ENCODE data around the gene COL16A1.

DNA sequence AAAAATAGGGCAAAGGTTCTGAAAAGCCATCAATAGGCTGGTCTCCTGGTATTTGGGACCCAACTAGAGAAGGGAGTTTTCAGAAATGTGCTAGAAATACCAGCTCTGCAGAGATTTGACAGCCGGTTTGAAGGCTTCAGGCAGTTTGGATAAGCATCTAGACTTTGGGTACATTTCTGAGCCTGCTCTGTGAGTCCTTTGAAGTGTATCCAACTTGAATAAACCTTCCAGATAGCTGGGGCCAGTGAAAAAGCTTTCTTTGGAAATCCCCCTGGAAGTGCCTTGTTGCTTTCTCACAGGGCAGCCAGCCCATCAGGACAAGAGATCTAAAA lies 52.8 kb downstream of the COL16A1 start:
- TF ChIP-seq, protein P1, sequence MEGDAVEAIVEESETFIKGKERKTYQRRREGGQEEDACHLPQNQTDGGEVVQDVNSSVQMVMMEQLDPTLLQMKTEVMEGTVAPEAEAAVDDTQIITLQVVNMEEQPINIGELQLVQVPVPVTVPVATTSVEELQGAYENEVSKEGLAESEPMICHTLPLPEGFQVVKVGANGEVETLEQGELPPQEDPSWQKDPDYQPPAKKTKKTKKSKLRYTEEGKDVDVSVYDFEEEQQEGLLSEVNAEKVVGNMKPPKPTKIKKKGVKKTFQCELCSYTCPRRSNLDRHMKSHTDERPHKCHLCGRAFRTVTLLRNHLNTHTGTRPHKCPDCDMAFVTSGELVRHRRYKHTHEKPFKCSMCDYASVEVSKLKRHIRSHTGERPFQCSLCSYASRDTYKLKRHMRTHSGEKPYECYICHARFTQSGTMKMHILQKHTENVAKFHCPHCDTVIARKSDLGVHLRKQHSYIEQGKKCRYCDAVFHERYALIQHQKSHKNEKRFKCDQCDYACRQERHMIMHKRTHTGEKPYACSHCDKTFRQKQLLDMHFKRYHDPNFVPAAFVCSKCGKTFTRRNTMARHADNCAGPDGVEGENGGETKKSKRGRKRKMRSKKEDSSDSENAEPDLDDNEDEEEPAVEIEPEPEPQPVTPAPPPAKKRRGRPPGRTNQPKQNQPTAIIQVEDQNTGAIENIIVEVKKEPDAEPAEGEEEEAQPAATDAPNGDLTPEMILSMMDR (IDR thresholded peaks at IDR 0.05), result no peak
- no peak for TF ChIP-seq EP300 (IDR thresholded peaks at IDR 0.05)
- TF ChIP-seq POLR2A (IDR thresholded peaks at IDR 0.05), result no peak
- TF ChIP-seq POLR2AphosphoS5 (IDR thresholded peaks at IDR 0.05), result no peak
